ENCODE data around the gene FSTL4.
"Not testable (repeated sequence)": the region's sequence is repeated elsewhere in the genome, so short reads cannot be mapped to it uniquely, and the experiment has no call there.

Gene FSTL4

GRCh38 chr5:133399247-133399891 lies 213.0 kb downstream of the FSTL4 start:
- no peak for DNase-seq

DNA sequence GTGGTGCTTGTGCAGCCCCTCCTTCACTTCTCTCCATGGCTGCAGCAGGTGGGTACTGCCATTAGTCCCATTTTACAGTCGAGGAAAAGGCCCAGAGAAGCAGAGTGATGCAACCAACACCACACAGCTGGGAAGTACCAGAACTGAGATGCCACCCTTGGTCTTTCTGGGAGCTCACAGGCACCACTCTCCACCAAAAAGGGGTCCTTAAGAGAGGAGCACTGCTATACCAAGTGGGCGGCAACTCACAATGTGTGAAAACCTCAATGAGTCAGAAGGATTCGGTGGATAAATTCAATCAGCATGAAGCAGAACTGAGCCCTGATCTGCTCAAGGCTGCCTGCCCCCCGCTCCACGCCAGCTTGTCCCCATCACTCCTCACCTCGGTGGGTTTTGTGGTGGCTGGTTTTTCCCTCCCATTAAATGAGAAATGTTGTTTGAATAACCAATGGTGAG lies 213.7 kb downstream of the FSTL4 start:
- DNase-seq, result no peak

GRCh38 chr5:133397990-133398645 lies 214.2 kb downstream of the FSTL4 start:
- DNase-seq, result no peak

DNA sequence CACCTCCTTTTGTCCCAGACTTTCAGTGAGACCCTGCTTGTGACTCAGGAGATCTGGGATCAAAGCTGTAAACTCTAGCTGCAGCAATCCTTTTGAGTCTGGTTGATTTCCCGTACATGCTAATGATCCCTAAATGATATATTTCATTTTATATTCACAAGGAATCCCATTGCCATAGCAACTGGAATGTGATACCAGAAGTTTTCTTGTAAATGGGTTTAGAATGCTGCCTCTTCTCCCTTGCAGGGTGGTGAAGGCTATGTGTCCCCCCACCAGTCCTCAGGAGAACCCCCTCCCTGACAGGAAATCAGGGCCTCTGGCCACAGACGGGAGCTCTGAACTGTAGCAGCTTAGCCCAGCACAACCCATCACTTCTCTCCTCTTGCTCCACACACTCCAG lies 215.0 kb downstream of the FSTL4 start:
- no peak for DNase-seq

GRCh38 chr5:133396814-133397213 lies 215.5 kb downstream of the FSTL4 start:
- no peak for DNase-seq

DNA sequence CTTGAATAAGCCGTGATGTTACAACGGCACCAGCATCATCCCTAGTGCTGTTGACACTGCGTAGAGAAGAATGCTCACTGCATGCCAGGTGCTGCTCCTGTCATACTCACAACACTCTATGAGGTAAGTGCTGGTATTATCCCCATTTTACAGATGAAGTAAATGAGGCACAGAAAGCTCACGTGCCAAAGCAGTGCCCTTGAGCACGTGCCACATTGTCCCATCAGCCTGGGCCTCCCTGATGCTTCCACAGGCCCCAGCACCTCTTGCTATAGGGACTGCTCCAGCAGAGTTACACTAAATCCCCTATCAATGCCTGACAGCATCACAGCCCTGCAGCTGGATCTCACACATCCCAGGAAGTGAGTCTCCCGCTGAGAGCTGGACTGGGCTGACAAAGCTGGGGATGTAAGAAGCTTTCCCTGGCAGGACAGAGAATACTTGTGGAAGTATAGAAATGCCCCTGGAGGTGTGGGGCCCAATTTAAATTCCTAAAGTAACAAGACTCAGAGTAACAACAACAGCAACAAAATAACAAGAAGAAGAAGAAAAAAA lies 216.1 kb downstream of the FSTL4 start:
- DNase-seq, result no peak

DNA sequence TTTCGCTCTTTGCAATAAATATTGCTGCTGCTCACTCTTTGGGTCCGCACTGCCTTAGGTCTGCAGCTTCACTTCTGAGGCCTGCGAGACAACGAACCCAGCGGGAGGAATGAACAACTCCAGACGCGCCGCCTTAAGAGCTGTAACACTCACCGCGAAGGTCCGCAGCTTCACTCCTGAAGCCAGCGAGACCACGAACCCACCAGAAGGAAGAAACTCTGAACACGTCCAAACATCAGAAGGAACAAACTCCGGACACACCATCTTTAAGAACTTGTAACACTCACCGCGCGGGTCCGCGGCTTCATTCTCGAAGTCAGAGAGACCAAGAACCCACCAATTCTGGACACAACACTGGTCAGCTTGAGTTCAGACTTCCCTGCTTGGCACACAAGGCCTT lies 217.1 kb downstream of the FSTL4 start:
- DNase-seq, result not testable (repeated sequence)

DNA sequence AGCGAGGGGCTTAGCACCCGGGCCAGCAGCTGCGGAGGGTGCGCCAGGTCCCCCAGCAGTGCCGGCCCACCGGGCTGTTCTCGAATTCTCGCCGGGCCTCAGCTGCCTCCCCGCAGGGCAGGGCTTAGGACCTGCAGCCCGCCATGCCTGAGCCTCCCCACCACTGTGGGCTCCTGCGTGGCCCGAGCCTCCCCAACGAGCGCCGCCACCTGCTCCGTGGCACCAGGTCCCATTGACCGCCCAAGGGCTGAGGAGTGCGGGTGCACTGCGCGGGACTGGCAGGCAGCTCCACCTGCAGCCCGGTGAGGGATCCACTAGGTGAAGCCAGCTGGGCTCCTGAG lies 217.9 kb downstream of the FSTL4 start:
- not testable (repeated sequence) for DNase-seq

DNA sequence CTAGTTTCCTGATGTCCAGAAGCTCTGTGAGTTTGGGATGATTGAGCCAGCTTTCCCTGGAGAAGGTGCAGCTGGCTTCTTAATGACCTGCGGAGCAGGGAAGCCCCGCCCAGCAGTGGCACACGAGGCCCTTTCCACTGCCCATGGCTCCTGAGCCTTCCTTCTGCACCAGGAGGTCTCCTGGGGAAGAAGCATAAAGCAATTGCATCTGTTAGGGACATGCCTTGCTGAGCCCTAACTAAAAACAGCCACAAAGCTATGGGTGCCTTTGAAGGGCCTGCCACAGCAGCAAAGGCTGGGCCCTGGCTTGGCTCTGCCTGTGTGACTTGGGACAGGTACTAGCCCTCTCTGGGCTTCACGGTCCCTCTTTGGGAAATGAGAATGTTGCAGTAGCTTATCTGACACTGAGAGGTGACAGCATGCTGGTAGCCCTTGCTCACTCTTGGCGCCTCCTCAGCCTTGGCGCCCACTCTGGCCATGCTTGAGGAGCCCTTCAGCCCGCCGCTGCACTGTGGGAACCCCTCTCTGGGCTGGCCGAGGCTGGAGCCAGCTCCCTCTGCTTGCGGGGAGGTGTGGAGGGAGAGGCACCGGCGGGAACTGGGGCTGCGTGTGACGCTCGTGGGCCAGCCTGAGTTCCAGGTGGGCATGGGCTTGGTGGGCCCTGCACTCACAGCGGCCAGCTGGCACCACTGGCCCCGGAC lies 218.4 kb downstream of the FSTL4 start:
- DNase-seq, result no peak

DNA sequence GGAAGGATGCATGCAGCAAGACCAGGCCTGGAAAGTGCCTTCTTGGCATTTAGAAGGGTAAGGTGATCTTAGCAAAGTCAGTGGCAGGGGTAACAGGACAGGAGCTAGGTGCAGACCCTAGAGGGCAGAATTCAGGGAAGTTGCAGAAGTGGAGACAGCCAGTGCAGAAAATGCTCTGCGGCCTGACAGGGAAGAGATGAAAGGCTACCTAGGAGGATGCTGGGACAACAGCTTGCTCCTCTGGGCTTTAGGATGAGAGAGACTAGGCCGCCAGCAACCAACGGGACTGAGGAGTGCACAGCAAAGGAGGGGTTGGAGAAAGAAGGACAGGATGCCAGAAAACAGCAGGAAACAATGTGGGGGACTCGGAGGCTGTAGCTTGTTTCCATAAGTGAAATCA lies 219.9 kb downstream of the FSTL4 start:
- no peak for DNase-seq

GRCh38 chr5:133391354-133392136 lies 220.8 kb downstream of the FSTL4 start:
- no peak for DNase-seq

GRCh38 chr5:133390416-133391353 lies 221.7 kb downstream of the FSTL4 start:
- DNase-seq, result no peak

DNA sequence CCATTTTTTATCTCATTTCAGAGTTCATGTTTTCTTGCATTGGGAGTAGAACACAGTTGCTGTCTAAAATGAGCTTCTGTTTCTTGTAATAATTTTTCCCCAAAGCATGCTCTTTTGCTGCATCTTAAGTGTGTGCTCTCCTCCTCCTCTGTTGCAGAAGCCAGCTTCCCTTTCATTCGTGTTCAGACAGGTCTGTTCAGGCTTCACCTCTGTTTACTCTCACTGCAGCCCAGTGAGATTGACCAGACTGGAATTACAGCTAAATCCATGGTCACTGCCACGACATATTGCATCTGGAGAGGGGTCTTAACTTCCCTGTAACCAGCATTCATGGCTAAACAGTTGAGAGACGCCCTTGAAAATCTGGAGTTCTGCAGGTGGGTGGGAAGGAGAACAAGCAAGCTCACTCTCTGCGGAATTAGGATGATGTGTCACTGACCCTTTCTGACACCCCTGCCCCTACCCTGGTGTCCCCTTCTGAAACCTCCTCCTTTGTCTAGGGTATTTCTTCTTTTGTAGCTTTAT lies 223.2 kb downstream of the FSTL4 start:
- no peak for DNase-seq

- no peak for DNase-seq
These were observed 224.7 kb downstream of the FSTL4 start for GRCh38 chr5:133387621-133388020.

GRCh38 chr5:133387091-133387490 lies 225.2 kb downstream of the FSTL4 start:
- no peak for DNase-seq

- no peak for DNase-seq
These were observed 225.7 kb downstream of the FSTL4 start for GRCh38 chr5:133386662-133387061.

DNA sequence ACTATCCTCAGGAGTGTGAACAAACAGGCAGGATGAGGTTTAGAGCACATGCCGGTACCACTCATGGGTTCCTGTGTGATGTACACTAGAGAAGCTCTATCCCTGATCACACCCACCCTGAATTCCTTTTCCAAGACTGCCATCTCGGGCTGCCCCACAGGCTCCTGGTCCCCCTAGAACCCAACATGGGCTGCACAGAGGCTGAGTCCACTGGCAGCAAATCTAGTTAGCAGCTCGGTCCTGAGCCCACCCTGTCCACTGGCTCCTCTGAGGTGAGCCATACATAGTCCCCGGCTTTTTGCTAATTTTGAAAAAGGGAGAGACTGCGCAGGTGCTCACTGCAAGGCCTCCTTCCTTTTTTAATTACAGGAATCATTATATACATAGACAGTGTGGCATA lies 227.0 kb downstream of the FSTL4 start:
- no peak for DNase-seq

DNA sequence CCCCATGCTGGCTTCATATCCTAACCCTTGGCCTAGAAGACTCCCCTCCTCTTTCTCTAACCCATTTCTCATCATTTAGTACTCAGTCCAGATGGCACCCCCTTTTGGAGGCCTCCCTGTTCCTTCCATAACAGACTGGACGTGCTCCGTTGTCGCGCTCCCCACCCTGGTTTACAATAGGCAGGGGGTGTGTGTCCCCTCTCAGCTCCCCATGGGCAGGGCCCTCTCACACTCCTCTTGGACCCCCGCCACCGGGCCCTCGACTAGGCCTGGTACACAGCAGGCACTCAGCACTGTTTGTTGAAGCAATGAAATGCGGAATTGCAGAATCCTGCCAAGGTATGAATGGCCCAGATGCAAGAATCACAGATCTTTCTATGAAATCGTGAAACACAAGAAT lies 227.4 kb downstream of the FSTL4 start:
- DNase-seq, result no peak

- DNase-seq, result no peak
These were observed 228.1 kb downstream of the FSTL4 start for GRCh38 chr5:133384120-133384855.

DNA sequence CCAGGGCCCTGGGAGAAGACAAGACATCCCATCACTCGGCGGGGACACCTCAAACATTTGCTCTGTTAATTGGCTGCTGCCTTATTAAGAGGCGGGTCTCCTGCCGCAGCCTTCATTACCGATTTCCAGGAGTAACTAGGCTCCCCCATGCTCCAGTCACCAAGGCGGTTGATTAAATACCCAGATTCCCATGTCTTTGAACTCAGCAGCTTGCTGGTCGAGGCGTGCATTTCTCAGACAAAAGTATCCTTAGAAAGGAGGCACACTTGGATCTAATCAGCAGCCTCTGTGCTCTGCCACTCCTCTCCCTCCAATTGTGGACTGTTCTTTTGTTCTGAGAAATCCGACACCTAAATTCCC lies 228.8 kb downstream of the FSTL4 start:
- DNase-seq, result no peak

Measured in cortex of kidney (tissue), 1 donor.